Brain microvascular endothelial cell (primary cell): ENCODE measurements around the gene SEC14L3.
A peak's percentile ranks its signal among the peaks of the same experiment; 100 is the strongest.

Experiments used
- DNase-seq: peaks from one replicate; pipeline ENCODE4 v3.0.0-alpha.2; 2020
- H3K27ac ChIP-seq: fragments of 250-450 bp; sonication (Bioruptor Pico); 2 replicates; pipeline ENCODE4 v1.5.1; 2020; ENCODE audit warnings: mild to moderate bottlenecking, moderate library complexity
- H3K27me3 ChIP-seq: fragments of 250-450 bp; sonication (Bioruptor Pico); replicated peaks from 2 replicates; pipeline ENCODE4 v1.5.1; 2020; ENCODE audit warnings: mild to moderate bottlenecking
- H3K36me3 ChIP-seq: fragments of 250-450 bp; sonication (Bioruptor Pico); replicated peaks from 2 replicates; pipeline ENCODE4 v1.5.1; 2020; ENCODE audit warnings: mild to moderate bottlenecking
- H3K4me3 ChIP-seq: 2 replicates; pipeline ENCODE4 v1.5.1; 2011; ENCODE audit warnings: low read depth, mild to moderate bottlenecking, control low read depth, low read length, moderate library complexity
- CTCF ChIP-seq: IDR thresholded peaks from 2 replicates; pipeline ENCODE4 v1.5.1; 2011; ENCODE audit warnings: low read depth, mild to moderate bottlenecking, moderate library complexity, low read length, control low read depth, inconsistent platforms; ENCODE audit errors: missing control alignments
- in situ Hi-C: cut with HindIII; loops from 2 replicates; pipeline ENCODE4 v1.10.0; 2017; ENCODE audit warnings: low sequenced_read_pairs, low pct_ligation_motif_present

Gene SEC14L3

DNA sequence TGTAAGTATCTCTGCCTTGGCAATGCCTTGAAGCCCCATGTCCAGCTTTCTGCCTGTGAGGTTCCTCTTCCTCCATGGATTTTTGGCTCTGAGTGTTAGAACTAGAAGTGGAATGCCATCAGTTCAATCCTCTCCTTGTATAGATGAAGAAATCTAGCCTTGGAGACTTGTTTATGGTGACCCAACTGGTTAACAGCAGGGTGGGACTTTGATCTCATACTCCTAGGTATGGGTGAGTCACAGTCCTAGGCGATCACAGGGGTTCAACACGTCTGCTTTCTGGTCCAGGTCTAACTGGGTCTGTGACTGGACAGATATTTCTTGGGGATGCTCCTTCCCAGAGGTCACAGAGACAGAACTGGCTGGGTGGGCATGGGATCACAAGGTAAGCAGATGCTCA lies 55.4 kb downstream of the SEC14L3 start:
- peak overlapping the region; percentile 11 for H3K27ac ChIP-seq
- no peaks in the 10 kb centered on the region for H3K27me3 ChIP-seq
- no peak for TF ChIP-seq CTCF
- peak; percentile 25 for DNase-seq
- peaks cover 75% of the 10 kb centered on the region for H3K36me3 ChIP-seq
- in situ Hi-C loops, result no loop called here
- no peak overlapping the region for H3K4me3 ChIP-seq

GRCh38 chr22:30414525-30415047 lies 57.2 kb downstream of the SEC14L3 start:
- in situ Hi-C loops, result no loop called here
- TF ChIP-seq CTCF, result no peak
- Histone ChIP-seq H3K27me3 (no peaks in the 10 kb centered on the region), H3K27ac (no peak overlapping the region), H3K4me3 (no peak overlapping the region), H3K36me3 (peaks cover 85% of the 10 kb centered on the region)
- DNase-seq, result no peak

DNA sequence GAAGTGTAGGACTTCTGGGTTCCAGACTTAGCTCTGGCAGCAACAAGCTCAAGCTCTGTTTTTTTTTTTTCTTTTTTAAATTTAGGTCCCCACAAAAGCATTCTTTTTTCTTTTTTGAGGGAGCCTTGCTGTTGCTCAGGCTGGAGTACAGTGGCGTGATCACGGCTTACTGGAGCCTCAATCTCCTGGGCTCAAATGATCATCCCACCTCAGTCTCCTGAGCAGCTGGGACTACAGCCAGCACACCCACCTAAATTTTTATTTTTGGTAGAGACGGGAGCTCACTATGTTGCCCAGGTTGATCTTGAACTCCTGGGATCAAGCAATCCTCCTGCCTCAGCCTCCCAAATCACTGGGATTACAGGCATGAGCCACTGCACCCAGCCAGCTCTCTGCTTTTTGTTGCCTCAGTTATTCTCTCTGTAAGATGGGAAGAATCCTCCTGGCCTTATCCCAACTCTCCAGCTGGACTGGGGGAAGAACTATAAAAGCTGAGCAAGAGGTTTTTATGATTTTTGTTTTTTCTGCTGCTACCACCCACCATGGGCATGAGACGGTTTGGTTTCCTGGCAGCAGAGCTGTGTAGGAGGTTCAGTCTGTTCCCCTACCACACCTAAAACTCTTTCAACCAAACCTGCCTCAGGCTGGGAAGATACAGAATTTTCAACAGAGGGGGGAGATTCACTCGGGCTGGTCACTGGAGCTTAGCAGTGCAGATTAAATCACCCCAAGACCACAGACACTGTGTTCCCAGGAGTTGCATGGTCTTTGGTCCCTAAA lies 57.9 kb downstream of the SEC14L3 start:
- in situ Hi-C loops, result no loop called here
- Histone ChIP-seq H3K4me3 (no peak overlapping the region), H3K36me3 (peaks cover 87% of the 10 kb centered on the region), H3K27ac (no peak overlapping the region), H3K27me3 (no peaks in the 10 kb centered on the region)
- TF ChIP-seq CTCF, result no peak
- no peak for DNase-seq

- Histone ChIP-seq H3K36me3 (peaks cover 83% of the 10 kb centered on the region), H3K27me3 (no peaks in the 10 kb centered on the region), H3K4me3 (no peak overlapping the region), H3K27ac (no peak overlapping the region)
- in situ Hi-C loops, result no loop called here
- TF ChIP-seq CTCF, result no peak
- no peak for DNase-seq
These were observed 58.8 kb downstream of the SEC14L3 start for GRCh38 chr22:30413001-30413400.

DNA sequence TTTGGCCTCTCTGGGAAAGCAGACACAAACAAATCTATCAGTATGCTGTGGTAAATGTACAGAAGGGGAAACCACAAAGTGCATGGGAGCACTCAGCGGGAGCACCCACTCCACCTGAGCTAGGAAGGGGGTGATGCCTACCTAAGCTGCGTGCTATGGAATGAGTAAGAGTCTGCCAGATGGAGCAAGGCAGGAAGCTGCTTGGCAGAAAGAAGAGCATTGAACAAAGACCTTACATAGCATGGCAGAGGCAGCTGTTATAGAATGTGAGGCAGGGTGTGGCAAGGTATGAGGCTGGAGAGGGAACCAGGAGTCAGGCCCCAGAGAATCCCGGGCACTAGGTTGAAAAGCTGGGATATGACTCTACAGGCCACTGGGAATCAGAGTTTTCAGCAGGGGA lies 60.0 kb downstream of the SEC14L3 start:
- Histone ChIP-seq H3K27me3 (no peaks in the 10 kb centered on the region), H3K36me3 (peaks cover 88% of the 10 kb centered on the region), H3K4me3 (no peak overlapping the region), H3K27ac (no peak overlapping the region)
- TF ChIP-seq CTCF, result no peak
- no peak for DNase-seq
- in situ Hi-C loops, result no loop called here
